ENCODE data around the gene SCP2.
"Not testable (repeated sequence)": the region's sequence is repeated elsewhere in the genome, so short reads cannot be mapped to it uniquely, and the experiment has no call there.

Gene SCP2

GRCh38 chr1:52947490-52947889, 20.4 kb downstream of the SCP2 start:
- Histone ChIP-seq H3K4me2 (ENCODE audit: low read length) (no peak overlapping the region), H3K27me3 (ENCODE audit: insufficient read depth, low read length) (no peaks in the 10 kb centered on the region), H3K27ac (ENCODE audit: low read depth, low read length, poor library complexity, severe bottlenecking) (no peak overlapping the region), H4K20me1 (ENCODE audit: insufficient read depth, low read length) (no peaks in the 10 kb centered on the region), H3K79me2 (ENCODE audit: insufficient read depth, low read length) (no peaks in the 10 kb centered on the region), H3F3A (ENCODE audit: insufficient read depth, low read length) (peaks cover 4% of the 10 kb centered on the region; the same call in 1 of the 2 replicates), H3K9me2 (ENCODE audit: low read depth, low read length) (no peaks in the 10 kb centered on the region), H3K4me1 (ENCODE audit: insufficient read depth, low read length, severe bottlenecking) (no peaks in the 10 kb centered on the region), H3K9ac (ENCODE audit: low read length) (no peak overlapping the region), H3K4me3 (ENCODE audit: low read depth, low read length, poor library complexity, severe bottlenecking) (no peak overlapping the region), H3K9me3 (ENCODE audit: low read length) (no peaks in the 10 kb centered on the region), H2AFZ (ENCODE audit: low read length) (no peak overlapping the region), H3K36me3 (ENCODE audit: insufficient read depth, low read length) (no peaks in the 10 kb centered on the region)
- no peak for TF ChIP-seq EZH2 (IDR thresholded peaks at IDR 0.05; ENCODE audit: borderline replicate concordance, low read length)
- TF ChIP-seq CTCF (IDR thresholded peaks at IDR 0.05; ENCODE audit: low read length): no peak

DNA sequence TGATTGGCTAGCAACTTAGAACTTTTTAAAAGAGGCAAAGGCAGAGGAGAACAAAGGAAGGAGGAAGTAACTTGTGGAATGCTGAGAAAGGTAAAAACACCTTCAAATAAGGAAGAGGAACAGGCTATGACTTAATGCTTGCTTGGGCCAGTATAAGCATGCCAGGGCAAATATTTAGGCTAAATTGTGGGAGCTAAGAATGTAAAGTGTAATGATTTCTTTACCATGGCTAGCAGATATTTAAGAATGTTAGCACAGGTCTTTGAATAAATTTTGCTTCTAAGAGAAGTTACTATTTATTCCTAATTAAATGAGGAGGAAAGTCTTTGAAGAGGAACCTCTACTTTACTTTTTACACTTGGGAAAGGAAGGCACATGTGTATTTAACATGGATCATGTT, 22.5 kb downstream of the SCP2 start:
- H3K9me2 ChIP-seq (ENCODE audit: low read depth, low read length); H3K27ac ChIP-seq (ENCODE audit: low read depth, low read length, poor library complexity, severe bottlenecking); H3K4me3 ChIP-seq (ENCODE audit: low read depth, low read length, poor library complexity, severe bottlenecking); H3K36me3 ChIP-seq (ENCODE audit: insufficient read depth, low read length); H3K9ac ChIP-seq (ENCODE audit: low read length); H3F3A ChIP-seq (ENCODE audit: insufficient read depth, low read length); H4K20me1 ChIP-seq (ENCODE audit: insufficient read depth, low read length); H3K27me3 ChIP-seq (ENCODE audit: insufficient read depth, low read length); H3K4me1 ChIP-seq (ENCODE audit: insufficient read depth, low read length, severe bottlenecking); H3K4me2 ChIP-seq (ENCODE audit: low read length); H3K79me2 ChIP-seq (ENCODE audit: insufficient read depth, low read length); H2AFZ ChIP-seq (ENCODE audit: low read length); H3K9me3 ChIP-seq (ENCODE audit: low read length): not testable (repeated sequence)

DNA sequence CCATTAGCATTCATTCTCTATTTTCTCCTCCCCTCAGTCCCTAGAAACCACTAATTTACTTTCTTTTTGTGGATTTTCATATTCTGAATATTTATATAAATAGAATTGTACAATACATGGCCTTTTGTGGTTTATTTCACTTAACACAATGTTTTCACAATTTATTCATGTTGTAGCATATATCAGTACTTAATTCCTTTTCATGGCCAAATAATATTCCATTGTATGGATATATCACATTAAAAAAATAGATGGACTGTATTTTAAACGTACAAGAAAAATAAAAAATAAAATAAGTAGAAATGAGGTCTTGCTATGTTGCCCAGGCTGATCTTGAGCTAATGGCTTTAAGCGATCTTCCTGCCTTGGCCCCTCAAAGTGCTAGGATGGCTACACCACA, 25.0 kb downstream of the SCP2 start:
- H3K9me3 ChIP-seq (ENCODE audit: low read length): no peaks in the 10 kb centered on the region
- H2AFZ ChIP-seq (ENCODE audit: low read length): no peak overlapping the region
- H3K27ac ChIP-seq (ENCODE audit: low read depth, low read length, poor library complexity, severe bottlenecking): no peak overlapping the region
- H3K9me2 ChIP-seq (ENCODE audit: low read depth, low read length): no peaks in the 10 kb centered on the region
- H4K20me1 ChIP-seq (ENCODE audit: insufficient read depth, low read length): no peaks in the 10 kb centered on the region
- no peaks in the 10 kb centered on the region for H3K79me2 ChIP-seq (ENCODE audit: insufficient read depth, low read length)
- H3K4me2 ChIP-seq (ENCODE audit: low read length): no peak overlapping the region
- H3K27me3 ChIP-seq (ENCODE audit: insufficient read depth, low read length): no peaks in the 10 kb centered on the region
- no peak overlapping the region for H3K9ac ChIP-seq (ENCODE audit: low read length)
- TF ChIP-seq EZH2 (IDR thresholded peaks at IDR 0.05; ENCODE audit: borderline replicate concordance, low read length) (no peak), CTCF (IDR thresholded peaks at IDR 0.05; ENCODE audit: low read length) (no peak)
- H3F3A ChIP-seq (ENCODE audit: insufficient read depth, low read length): no peaks in the 10 kb centered on the region
- H3K4me3 ChIP-seq (ENCODE audit: low read depth, low read length, poor library complexity, severe bottlenecking): no peak overlapping the region
- H3K4me1 ChIP-seq (ENCODE audit: insufficient read depth, low read length, severe bottlenecking): no peaks in the 10 kb centered on the region
- no peaks in the 10 kb centered on the region for H3K36me3 ChIP-seq (ENCODE audit: insufficient read depth, low read length)

- TF ChIP-seq EZH2 (IDR thresholded peaks at IDR 0.05; ENCODE audit: borderline replicate concordance, low read length): no peak
- H3K4me3 ChIP-seq (ENCODE audit: low read depth, low read length, poor library complexity, severe bottlenecking): no peak overlapping the region
Measured at GRCh38 chr1:52955129-52955970, 28.3 kb downstream of the SCP2 start.

More at GRCh38 chr1:52955129-52955970, 28.3 kb downstream of the SCP2 start:
- no peak overlapping the region for H3K9ac ChIP-seq (ENCODE audit: low read length)
- no peaks in the 10 kb centered on the region for H3K9me2 ChIP-seq (ENCODE audit: low read depth, low read length)
- H3K9me3 ChIP-seq (ENCODE audit: low read length): no peaks in the 10 kb centered on the region
- no peaks in the 10 kb centered on the region for H3K36me3 ChIP-seq (ENCODE audit: insufficient read depth, low read length)
- H3K79me2 ChIP-seq (ENCODE audit: insufficient read depth, low read length): no peaks in the 10 kb centered on the region
- no peaks in the 10 kb centered on the region for H4K20me1 ChIP-seq (ENCODE audit: insufficient read depth, low read length)
- no peaks in the 10 kb centered on the region for H3K27me3 ChIP-seq (ENCODE audit: insufficient read depth, low read length)
- H3K4me1 ChIP-seq (ENCODE audit: insufficient read depth, low read length, severe bottlenecking): no peaks in the 10 kb centered on the region
- H3F3A ChIP-seq (ENCODE audit: insufficient read depth, low read length): no peaks in the 10 kb centered on the region
- H3K4me2 ChIP-seq (ENCODE audit: low read length): no peak overlapping the region
- no peak overlapping the region for H2AFZ ChIP-seq (ENCODE audit: low read length)
- H3K27ac ChIP-seq (ENCODE audit: low read depth, low read length, poor library complexity, severe bottlenecking): no peak overlapping the region
